Myocyte (in vitro differentiated cells): ENCODE results near the gene NUCB2. TPM values are rescaled to one million over a fixed set of nuclear protein-coding genes. Genes with fewer than 3 reads are reported as not detected.
A peak's percentile ranks its signal among the peaks of the same experiment; 100 is the strongest.
"Not testable (repeated sequence)": the region's sequence is repeated elsewhere in the genome, so short reads cannot be mapped to it uniquely, and the experiment has no call there.

Experiments
- DNase-seq: peaks from one replicate; pipeline ENCODE4 v3.0.0-alpha.2; 2012; ENCODE audit warnings: low read depth
- total RNA-seq: library from RNA; depleted of rRNA; stranded (reverse); fragments of >200 nt; gene quantifications from 2 replicates; pipeline ENCODE4 v1.2.3, GENCODE V29; 2014

The NUCB2 gene
- total RNA-seq, 1 donor from 2014 or later: 99.0 TPM

DNA sequence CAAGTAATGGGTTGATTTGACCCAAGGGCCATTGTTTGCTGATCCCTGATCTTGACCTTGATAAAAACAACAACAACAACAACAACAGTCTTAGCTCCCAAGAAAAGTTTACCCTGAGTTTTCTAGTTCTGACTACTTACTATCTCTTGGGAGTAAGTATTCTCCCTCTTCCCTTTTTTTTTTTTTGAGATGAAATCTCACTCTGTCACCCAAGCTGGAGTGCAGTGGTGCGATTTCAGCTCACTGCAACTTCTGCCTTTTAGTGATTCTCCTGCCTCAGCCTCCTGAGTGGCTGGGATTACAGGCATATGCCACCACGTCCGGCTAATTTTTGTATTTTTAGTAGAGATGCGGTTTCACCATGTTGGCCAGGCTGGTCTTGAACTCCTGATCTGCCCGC lies 8.0 kb upstream of the NUCB2 start:
- DNase-seq: not testable (repeated sequence)

DNA sequence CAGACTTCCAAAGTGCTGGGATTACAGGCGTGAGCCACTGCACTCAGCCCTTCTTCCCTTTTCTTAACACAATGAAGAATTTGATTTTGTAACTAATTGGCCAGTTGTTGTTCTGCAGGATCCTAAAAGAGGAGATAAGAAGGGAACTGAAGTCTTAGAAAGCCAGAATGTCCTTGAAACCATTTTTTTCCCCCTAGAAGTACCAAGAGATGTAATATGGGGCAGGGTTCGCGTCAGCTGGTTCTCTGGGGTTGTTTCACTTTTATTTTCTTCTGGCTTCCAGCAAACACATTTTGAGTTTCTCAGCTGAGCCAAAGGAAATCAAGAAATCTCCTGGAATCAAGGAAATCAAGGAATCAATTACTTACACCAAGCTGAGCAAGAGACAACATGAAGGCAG lies 7.6 kb upstream of the NUCB2 start:
- no peak for DNase-seq

DNA sequence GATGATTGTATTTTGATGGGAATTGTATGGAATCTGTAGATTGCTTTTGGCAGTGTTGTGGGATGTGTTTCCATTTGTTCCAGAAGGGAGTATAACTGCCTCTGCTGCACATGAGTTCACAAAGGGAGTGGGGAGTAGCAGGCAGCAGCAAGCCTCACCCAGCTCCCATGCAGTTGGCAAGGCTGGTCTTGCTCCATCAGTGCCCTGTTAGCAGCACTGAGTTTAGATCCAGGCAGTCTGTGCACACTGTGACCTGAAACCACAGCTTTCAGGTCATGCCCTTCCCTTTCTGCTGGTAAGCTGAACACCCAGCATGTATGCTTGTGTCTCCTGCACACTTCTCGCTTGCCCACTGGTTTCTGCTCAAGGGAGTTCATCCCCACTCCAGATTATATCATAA lies 3.7 kb upstream of the NUCB2 start:
- no peak for DNase-seq

DNA sequence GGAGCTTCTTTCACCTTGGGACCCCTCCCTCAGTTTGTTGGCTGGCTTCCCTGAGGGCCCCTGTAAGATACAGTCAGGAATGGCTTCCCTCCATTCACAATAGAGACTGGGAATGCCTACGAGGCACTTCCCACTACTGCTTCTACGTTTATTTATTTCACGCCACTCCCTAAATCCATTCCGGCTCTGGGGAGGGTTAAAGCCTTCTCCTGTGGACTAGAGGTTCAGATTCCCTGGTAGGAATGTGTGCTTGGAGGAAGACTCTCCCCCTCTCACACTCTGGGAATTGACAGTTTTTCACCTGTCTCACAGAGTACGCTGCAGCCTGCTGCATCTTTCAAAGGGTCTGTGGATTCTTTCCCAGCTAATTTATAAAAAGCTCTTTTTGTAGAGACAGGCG lies 3.3 kb upstream of the NUCB2 start:
- DNase-seq: no peak

DNA sequence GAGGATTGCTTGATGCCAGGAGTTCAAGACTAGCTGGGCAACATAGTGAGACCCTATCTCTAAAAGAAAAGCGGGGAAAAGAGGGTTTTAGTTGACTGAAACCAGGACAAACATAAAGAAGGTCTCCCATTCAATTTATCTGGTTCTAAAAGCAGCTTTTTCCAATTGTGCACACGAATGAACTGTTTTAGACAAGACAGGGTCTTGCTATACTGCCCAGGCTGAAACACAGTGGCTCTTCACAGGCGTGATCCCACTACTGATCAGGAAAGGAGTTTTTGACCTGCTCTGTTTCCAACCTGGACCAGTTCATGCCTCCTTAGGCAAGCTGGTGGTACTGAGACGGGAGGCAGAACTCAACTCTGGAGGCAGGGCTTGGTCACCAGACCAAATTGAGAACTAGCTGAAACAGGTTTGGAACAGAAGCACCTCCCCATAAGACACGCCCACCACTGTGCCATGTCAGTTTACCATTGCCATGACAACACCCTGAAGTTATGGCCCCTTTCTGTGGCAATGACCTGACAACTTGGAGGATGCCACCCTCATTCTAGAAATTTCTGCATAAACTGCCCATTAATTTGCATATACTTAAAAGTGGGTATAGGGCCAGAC lies 2.8 kb upstream of the NUCB2 start:
- no peak for DNase-seq

GRCh38 chr11:17275400-17276235 lies 921 bp upstream of the NUCB2 start:
- DNase-seq: no peak

DNA sequence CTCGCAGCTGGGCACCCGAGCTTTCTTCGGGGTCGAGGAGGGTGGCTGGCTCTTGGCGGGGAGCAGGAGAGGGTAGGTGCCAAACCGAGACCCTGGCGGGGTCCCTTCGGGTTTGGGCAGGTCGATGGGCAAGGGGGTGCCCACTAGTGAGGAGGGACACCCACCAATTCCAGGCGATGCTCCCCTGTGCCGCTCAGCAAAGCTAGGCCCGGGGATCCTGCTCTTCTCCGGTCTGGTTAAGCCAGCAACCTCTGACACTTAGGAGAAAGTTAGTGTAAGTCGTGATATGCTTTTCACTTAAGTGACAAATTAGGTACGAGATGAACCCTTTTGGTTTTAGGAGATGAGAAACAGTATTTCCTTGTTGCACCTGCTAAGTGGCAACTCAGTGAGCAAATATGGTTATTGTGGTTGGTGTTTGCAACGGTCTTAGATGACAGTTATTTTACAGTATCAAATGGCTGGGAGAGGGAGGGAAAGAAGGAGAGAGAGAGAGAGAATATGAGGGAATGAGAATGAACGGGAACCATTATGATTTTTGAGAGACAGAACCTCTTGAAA lies 565 bp downstream of the NUCB2 start:
- peak; percentile 78 for DNase-seq

DNA sequence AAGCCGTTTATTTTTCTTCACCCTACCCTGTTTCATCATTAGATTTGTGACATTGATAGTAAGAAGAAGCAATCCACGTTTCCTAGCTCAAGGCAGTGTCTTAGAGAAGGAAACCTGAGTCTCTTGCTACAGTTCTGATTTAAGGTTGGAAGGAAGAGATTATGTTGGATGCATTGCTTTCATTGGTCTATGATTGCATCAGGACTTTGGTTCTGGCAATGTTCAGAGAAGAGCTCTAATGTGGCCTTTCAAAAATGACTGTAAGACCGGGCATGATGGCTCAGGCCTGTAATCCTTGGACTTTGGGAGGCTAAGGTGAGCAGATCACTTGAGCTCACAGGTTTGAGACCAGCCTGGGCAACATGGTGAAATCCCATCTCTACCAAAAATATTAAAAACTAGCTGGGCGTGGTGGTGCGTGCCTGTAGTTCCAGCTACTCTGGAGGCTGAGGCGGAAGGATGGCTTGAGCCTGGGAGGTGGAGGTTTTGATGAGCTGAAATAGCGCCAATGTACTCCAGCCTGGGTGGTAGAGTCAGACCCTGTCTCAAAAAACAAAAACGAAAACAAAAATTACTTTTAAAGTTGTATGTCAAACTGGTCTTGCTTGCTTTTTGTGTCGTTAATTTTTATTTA lies 4.1 kb downstream of the NUCB2 start:
- no peak for DNase-seq

- DNase-seq: no peak
These were observed 9.8 kb downstream of the NUCB2 start for GRCh38 chr11:17286332-17286731.

DNA sequence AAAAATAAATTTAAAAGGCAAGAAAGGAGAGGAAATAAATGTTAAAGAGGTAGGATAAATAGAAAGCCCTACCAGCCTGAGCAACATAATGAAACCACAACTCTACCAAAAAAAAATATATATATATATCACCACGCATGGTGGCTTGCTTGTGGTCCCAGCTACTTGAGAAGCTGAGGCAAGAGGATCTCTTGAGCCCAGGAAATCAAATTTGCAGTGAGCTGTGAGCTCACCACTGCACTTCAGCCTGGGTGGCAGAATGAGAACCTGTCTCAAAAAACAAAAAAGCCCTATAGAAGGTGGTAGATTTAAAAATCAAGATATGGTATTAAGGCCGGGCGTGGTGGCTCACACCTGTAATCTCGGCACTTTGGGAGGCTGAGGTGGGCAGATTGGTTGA lies 10.5 kb downstream of the NUCB2 start:
- no peak for DNase-seq

DNA sequence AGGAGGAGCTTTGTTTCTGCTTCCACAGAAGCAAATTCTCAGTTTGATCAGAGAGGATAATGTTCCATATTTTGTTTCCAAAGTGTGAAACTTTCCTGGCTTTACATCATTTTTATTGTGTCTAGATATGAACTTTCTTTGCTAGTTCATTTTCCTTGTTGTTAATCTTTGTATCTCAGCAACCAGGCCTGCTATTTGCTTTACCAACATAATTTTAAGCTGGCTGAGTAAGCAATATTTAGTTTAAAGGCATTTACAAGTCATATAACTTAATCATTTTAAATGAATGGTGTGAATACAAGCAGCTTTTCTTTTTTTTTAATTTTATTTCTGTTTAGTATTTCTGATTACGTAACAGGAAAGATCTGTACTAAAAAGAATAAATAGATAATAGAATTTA lies 15.2 kb downstream of the NUCB2 start:
- no peak for DNase-seq

DNA sequence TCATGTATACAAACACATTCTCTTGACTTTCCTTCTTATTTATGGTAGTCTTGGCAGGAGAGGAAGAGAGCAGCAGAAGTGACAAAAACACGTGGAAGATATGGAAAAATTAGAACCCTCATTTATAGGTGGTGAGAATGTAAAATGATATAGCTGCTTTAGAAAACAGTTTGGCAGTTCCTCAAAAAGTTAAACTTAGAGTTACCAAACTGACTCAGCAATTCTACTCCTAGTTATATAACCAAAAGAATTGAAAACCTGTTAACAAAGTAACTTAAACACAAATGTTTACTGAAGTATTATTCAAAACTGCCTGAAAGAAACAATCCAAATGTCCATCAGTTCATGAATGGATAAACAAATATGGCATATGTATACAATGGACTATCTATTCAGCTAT lies 16.8 kb downstream of the NUCB2 start:
- DNase-seq: peak; percentile 3

DNA sequence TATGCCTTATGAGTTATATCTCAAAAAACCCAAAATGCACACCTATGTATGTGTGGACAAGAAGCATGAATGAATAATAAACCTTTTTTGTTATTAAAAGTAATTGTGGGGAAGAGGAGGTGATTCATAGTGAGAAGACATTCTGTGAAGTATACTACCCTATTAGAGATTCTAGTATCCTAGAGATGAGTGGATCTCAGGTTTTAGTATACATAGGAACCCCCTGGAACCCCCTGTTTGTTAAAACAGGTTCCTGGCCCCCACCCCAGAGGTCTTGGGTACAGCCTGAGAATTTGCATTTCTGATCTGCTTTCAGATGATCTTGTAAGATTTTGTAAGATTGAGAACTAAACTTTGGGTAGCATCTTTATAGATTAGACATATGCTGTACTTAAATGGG lies 17.5 kb downstream of the NUCB2 start:
- no peak for DNase-seq

DNA sequence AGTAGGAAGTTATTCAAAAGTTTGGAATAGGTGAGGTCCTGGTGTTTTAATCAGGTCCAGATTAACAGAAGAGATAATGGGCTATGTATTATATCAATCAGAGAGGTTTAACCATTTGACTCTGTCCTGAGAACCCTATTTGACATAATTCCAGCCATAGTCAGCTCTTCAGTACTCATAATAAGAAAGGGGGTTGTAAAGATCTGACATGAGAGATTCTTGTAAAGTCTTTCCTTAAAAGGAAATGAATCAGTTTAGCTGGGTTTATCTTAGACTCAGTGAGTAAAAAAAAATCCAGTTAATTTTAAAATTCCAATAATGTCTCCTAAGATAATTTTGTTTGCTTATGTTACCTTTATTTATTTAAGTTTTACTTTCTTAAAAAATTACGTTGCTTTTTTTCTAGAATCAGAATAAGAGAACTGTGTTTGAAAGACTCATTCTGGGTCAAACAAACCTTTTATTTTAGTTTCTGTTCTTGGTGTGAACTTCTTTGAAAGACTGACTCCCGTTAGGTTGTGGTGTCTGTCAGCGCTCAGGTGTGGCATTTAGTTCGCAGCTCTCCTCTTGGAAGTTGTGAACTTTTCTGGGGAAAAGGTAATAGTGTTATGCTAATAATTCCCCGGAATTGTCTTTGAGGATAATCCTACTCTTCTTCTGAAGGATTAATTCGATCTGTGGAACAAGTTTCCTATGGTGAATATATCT lies 20.5 kb downstream of the NUCB2 start:
- no peak for DNase-seq

- peak; percentile 54 for DNase-seq
These were observed 21.8 kb downstream of the NUCB2 start for GRCh38 chr11:17298302-17298701.

- DNase-seq: no peak
These were observed 23.8 kb downstream of the NUCB2 start for GRCh38 chr11:17300372-17300771.

DNA sequence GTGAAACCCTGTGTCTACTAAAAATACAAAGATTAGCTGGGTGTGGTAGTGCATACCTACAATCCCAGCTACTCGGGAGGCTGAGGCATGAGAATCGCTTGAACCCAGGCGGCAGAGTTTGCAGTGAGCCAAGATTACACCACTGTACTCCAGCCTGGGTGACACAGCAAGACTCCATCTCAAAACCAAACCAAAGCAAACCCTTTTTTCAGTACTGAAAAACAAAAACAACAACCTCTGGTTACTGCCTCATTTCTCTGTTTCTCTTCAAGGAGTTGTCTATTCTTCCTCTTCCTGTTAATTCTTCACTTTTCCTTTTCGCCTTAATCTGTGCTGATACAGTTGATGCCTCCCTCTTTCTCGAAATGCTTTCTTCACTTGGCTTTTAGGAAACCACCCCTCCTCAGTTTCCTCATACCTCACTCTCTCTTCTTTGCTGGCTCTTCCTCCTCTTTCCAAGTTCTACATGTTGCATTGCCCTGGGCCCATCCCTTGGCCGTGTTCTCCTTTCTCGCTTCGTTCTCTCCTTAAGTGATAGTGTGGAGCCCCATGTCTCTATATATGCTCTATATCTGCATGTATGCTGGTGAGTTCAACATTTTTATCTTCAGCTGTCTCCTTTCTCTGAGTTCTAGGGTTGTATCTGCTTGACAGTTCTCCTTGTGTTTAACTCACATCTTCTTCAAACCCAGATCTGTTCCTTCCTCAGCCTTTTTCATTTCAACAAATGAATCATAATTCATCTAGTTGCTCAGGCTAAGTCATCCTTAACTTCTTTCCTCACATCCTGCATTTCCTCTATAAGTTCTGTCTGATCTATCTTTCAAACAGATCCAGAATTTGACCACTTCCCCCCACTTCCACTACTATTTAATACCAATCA lies 37.1 kb downstream of the NUCB2 start:
- DNase-seq: no peak

- peak; percentile 77 for DNase-seq
These were observed 37.7 kb downstream of the NUCB2 start for GRCh38 chr11:17314232-17314547.

- DNase-seq: no peak
These were observed 38.4 kb downstream of the NUCB2 start for GRCh38 chr11:17314904-17315426.

DNA sequence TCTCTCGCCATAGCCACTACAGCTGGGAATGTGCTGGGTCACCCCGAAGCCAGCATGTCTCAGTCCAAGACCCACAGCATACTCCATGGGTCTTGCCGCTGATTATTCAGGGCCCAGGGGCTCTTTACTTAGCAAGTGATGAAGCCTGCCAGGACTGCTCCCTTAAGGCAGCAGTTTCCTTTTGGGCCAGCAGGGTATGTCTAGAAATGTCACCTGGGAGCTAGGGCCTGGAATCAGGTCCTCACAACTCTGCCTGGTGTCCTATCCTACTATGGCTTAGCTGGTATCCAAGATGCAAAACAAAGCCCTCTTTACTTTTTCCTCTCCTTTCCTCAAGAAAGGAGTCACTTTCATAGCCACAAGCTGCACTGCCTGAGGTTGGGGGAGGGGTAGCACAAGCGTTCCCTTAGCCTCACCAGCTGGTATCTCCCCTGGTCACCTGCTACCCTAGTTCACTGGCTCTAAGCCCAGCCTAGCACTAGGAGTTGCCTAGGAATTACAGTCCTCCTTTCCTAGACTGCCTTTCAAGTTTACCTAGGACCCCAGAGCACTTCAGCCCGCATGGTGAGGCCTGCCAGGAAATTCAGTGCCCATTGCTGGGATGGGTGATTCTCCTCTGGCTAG lies 52.4 kb downstream of the NUCB2 start:
- DNase-seq: peak; percentile 60
